HCT116 (cell line): Measurements from ENCODE around the gene ZNF586.

Experiments
- CTCF ChIP-seq, 3 experiments: fragments of 200-600 bp in 1 of 3; sonication (generic) in 1 of 3; IDR thresholded peaks in 2 of 3; conservative IDR thresholded peaks in 1 of 3; 2 replicates each; pipeline ENCODE4 v1.5.1; 2012 to 2017; ENCODE audit warnings: low read depth in 2 of 3, low read length in 2 of 3, antibody characterized with exemption in 1 of 3, borderline replicate concordance in 1 of 3, control low read depth in 1 of 3, mild to moderate bottlenecking in 1 of 3, mixed read lengths in 1 of 3, mixed run types in 1 of 3, moderate library complexity in 1 of 3; ENCODE audit not compliant: insufficient read depth in 1 of 3
- POLR2A ChIP-seq: IDR thresholded peaks from 2 replicates; pipeline ENCODE4 v1.7.0; 2011; ENCODE audit warnings: borderline replicate concordance; ENCODE audit not compliant: insufficient read depth, insufficient read length; ENCODE audit errors: extremely low read depth
- POLR2AphosphoS5 ChIP-seq: IDR thresholded peaks from 2 replicates; pipeline ENCODE4 v1.6.1; 2011; ENCODE audit warnings: mild to moderate bottlenecking, low read depth, low read length, moderate library complexity
- ZNF274 ChIP-seq: fragments of 200-500 bp; sonication (Bioruptor generic); IDR thresholded peaks from 2 replicates; pipeline ENCODE4 v1.6.1; 2014; ENCODE audit warnings: mild to moderate bottlenecking, low read depth, low read length, inconsistent platforms
- TF ChIP-seq, protein P1 (sequence below): IDR thresholded peaks from 2 replicates; pipeline ENCODE4 v1.6.1; 2011; ENCODE audit warnings: mild to moderate bottlenecking, low read length, moderate library complexity; ENCODE audit not compliant: insufficient replicate concordance; ENCODE audit errors: extremely low read depth

- TF ChIP-seq POLR2AphosphoS5 = peak; percentile 97
- TF ChIP-seq ZNF274 = no peak
- peak; percentile 92 for TF ChIP-seq POLR2A
- 0 out of 6 replicates have a peak, but pooled peaks of 2 of the 3 experiments have one; percentile 6 to 9 for TF ChIP-seq CTCF (IDR thresholded peaks at IDR 0.05 in 2 of 3, conservative IDR thresholded peaks at IDR 0.05 in 1 of 3; ENCODE audit: borderline replicate concordance in 1 of 3, insufficient read depth in 1 of 3, low read depth in 2 of 3, low read length in 2 of 3)
- TF ChIP-seq, protein P1, sequence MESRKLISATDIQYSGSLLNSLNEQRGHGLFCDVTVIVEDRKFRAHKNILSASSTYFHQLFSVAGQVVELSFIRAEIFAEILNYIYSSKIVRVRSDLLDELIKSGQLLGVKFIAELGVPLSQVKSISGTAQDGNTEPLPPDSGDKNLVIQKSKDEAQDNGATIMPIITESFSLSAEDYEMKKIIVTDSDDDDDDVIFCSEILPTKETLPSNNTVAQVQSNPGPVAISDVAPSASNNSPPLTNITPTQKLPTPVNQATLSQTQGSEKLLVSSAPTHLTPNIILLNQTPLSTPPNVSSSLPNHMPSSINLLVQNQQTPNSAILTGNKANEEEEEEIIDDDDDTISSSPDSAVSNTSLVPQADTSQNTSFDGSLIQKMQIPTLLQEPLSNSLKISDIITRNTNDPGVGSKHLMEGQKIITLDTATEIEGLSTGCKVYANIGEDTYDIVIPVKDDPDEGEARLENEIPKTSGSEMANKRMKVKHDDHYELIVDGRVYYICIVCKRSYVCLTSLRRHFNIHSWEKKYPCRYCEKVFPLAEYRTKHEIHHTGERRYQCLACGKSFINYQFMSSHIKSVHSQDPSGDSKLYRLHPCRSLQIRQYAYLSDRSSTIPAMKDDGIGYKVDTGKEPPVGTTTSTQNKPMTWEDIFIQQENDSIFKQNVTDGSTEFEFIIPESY = no peak
Observed at GRCh38 chr19:57814505-57815246, 45.2 kb downstream of the ZNF586 start, which contains the start of gene ZNF552.
